ENCODE measurements around the gene COL4A2. TPM values are rescaled to one million over a fixed set of nuclear protein-coding genes. Genes with fewer than 3 reads are reported as not detected.

COL4A2 gene
- total RNA-seq, 4 donors from 2014 or later, result 56.6 to 139 (median 89.1) TPM

- Histone ChIP-seq H3K9me3 (no peaks in the 10 kb centered on the region), H3K36me3 (no peaks in the 10 kb centered on the region), H3K27ac (peak overlapping the region in 3 of 4 donors; percentile 12 to 41 (median 17)), H3K27me3 (no peaks in the 10 kb centered on the region), H3K4me1 (peaks cover 0 to 5% (median 0%) of the 10 kb centered on the region in 4 donors), H3K4me3 (no peak overlapping the region)
- no peak for TF ChIP-seq POLR2A (IDR thresholded peaks at IDR 0.05)
- TF ChIP-seq CTCF (IDR thresholded peaks at IDR 0.05), result no peak
- no peak for DNase-seq
These were observed 64.7 kb downstream of the COL4A2 start for GRCh38 chr13:110371550-110372465.

GRCh38 chr13:110372676-110373075 is 65.6 kb downstream of the COL4A2 start:
- Histone ChIP-seq H3K27me3 (no peaks in the 10 kb centered on the region), H3K27ac (peak overlapping the region in 1 of 4 donors; percentile 17), H3K9me3 (no peaks in the 10 kb centered on the region), H3K4me1 (peaks cover 0 to 5% (median 0%) of the 10 kb centered on the region in 4 donors), H3K4me3 (no peak overlapping the region), H3K36me3 (no peaks in the 10 kb centered on the region)
- DNase-seq, result no peak
- TF ChIP-seq CTCF (IDR thresholded peaks at IDR 0.05) (no peak), POLR2A (IDR thresholded peaks at IDR 0.05) (no peak)

GRCh38 chr13:110373617-110374016 is 66.5 kb downstream of the COL4A2 start:
- DNase-seq, result no peak
- Histone ChIP-seq H3K27me3 (no peaks in the 10 kb centered on the region), H3K4me3 (no peak overlapping the region), H3K36me3 (no peaks in the 10 kb centered on the region), H3K27ac (peak overlapping the region in 1 of 4 donors; percentile 19), H3K9me3 (no peaks in the 10 kb centered on the region), H3K4me1 (peaks cover 0 to 5% (median 0%) of the 10 kb centered on the region in 4 donors)
- TF ChIP-seq POLR2A (IDR thresholded peaks at IDR 0.05), result no peak
- no peak for TF ChIP-seq CTCF (IDR thresholded peaks at IDR 0.05)

- DNase-seq, result no peak
- H3K27me3 ChIP-seq, result no peaks in the 10 kb centered on the region
- no peaks in the 10 kb centered on the region for H3K36me3 ChIP-seq
- H3K4me1 ChIP-seq, result peaks cover 0 to 5% (median 0%) of the 10 kb centered on the region in 4 donors
- no peaks in the 10 kb centered on the region for H3K9me3 ChIP-seq
- H3K4me3 ChIP-seq, result no peak overlapping the region
- TF ChIP-seq POLR2A (IDR thresholded peaks at IDR 0.05), result no peak
- H3K27ac ChIP-seq, result no peak overlapping the region
These were observed 67.6 kb downstream of the COL4A2 start for GRCh38 chr13:110374431-110375370.

- TF ChIP-seq CTCF (IDR thresholded peaks at IDR 0.05) (no peak), POLR2A (IDR thresholded peaks at IDR 0.05) (no peak)
- Histone ChIP-seq H3K4me1 (peaks cover 0 to 5% (median 0%) of the 10 kb centered on the region in 4 donors), H3K4me3 (no peak overlapping the region), H3K36me3 (no peaks in the 10 kb centered on the region), H3K9me3 (no peaks in the 10 kb centered on the region), H3K27me3 (no peaks in the 10 kb centered on the region), H3K27ac (no peak overlapping the region)
- DNase-seq, result no peak
These were observed 69.0 kb downstream of the COL4A2 start for GRCh38 chr13:110376120-110376519.
